CD4-positive, CD25-positive, alpha-beta regulatory T cell (primary cell): ENCODE results near the gene CD83. TPM values are rescaled to one million over a fixed set of nuclear protein-coding genes. Genes with fewer than 3 reads are reported as not detected.

Experiments
- ATAC-seq, 2 donors: fragments of 150-1000 bp; cut with Tn5 transposase; one replicate each; pipeline ENCODE4 v1.10.0; 2021; ENCODE audit warnings: low read depth in 2 of 2, moderate number of reproducible peaks in 2 of 2, moderate library complexity in 1 of 2
- DNase-seq, 3 donors: peaks; one replicate each; pipeline versions ENCODE4 v3.0.0 to v3.0.0-alpha.2; 2012 to 2022; ENCODE audit warnings: mixed read lengths in 1 of 3
- H3K27ac ChIP-seq: one replicate; pipeline ENCODE4 v1.7.0; 2013; ENCODE audit warnings: mild to moderate bottlenecking, low read length; ENCODE audit not compliant: insufficient read depth, poor library complexity, severe bottlenecking
- H3K27me3 ChIP-seq: one replicate; pipeline ENCODE4 v1.7.0; 2013; ENCODE audit warnings: low read length; ENCODE audit not compliant: control insufficient read depth, insufficient read depth
- H3K36me3 ChIP-seq: one replicate; pipeline ENCODE4 v1.7.0; 2013; ENCODE audit warnings: mild to moderate bottlenecking, low read length, moderate library complexity; ENCODE audit not compliant: control insufficient read depth, insufficient read depth
- H3K4me1 ChIP-seq: 2 replicates; pipeline ENCODE4 v1.7.0; 2013; ENCODE audit warnings: mild to moderate bottlenecking, low read length; ENCODE audit not compliant: insufficient read depth, control insufficient read depth, poor library complexity, severe bottlenecking
- H3K4me3 ChIP-seq: one replicate; pipeline ENCODE4 v1.7.0; 2013; ENCODE audit warnings: low read depth, mild to moderate bottlenecking, low read length, moderate library complexity
- H3K9me3 ChIP-seq, 2 experiments: 1 replicate in 1 of 2; 2 replicates in 1 of 2; pipeline ENCODE4 v1.7.0; 2013; ENCODE audit warnings: low read length in 2 of 2, mild to moderate bottlenecking in 1 of 2, moderate library complexity in 1 of 2; ENCODE audit not compliant: control insufficient read depth in 2 of 2
- H3K27ac Mint-ChIP-seq, 3 donors: one replicate each; pipeline ENCODE4 v1.8.0; 2020 to 2022; ENCODE audit warnings: mild to moderate bottlenecking in 3 of 3, mixed read lengths in 3 of 3, moderate library complexity in 2 of 3
- H3K27me3 Mint-ChIP-seq: one replicate; pipeline ENCODE4 v1.8.0; 2022; ENCODE audit warnings: mild to moderate bottlenecking, mixed read lengths
- H3K36me3 Mint-ChIP-seq: one replicate; pipeline ENCODE4 v1.8.0; 2020; ENCODE audit warnings: mixed read lengths
- H3K4me1 Mint-ChIP-seq, 4 donors: one replicate each; pipeline ENCODE4 v1.8.0; 2020 to 2022; ENCODE audit warnings: mixed read lengths in 4 of 4, mild to moderate bottlenecking in 1 of 4
- H3K4me3 Mint-ChIP-seq, 4 donors: one replicate each; pipeline ENCODE4 v1.8.0; 2020 to 2022; ENCODE audit warnings: mild to moderate bottlenecking in 4 of 4, mixed read lengths in 4 of 4, moderate library complexity in 3 of 4
- H3K9me3 Mint-ChIP-seq, 7 donors: one replicate each; pipeline ENCODE4 v1.8.0; 2020 to 2022; ENCODE audit warnings: mixed read lengths in 7 of 7, mild to moderate bottlenecking in 3 of 7, moderate library complexity in 2 of 7
- polyA plus RNA-seq, 4 donors: library from polyadenylated mRNA; unstranded; fragments of 300-500 nt; fragmentation: Illumina TruSeq; gene quantifications; one replicate each; pipeline ENCODE4 v1.2.3, GENCODE V29; 2021
- total RNA-seq: library from RNA; stranded (reverse); gene quantifications from one replicate; pipeline ENCODE4 v1.2.3, GENCODE V29; 2022

CD83 gene
- total and polyA plus RNA-seq, 5 donors from 2014 or later = 2.4 to 76.8 (median 4.7) TPM

- peaks cover 2% of the 10 kb centered on the region for H3K36me3 Mint-ChIP-seq
- H3K9me3 Mint-ChIP-seq = no peaks in the 10 kb centered on the region
- H3K4me3 Mint-ChIP-seq = peak overlapping the region; percentile 93 to 98 (median 96)
- Histone ChIP-seq H3K27me3 (no peaks in the 10 kb centered on the region), H3K9me3 (no peaks in the 10 kb centered on the region), H3K4me1 (peaks cover 41% of the 10 kb centered on the region), H3K36me3 (no peaks in the 10 kb centered on the region), H3K4me3 (peak overlapping the region; percentile 91), H3K27ac (peak overlapping the region; percentile 83)
- H3K27ac Mint-ChIP-seq = peak overlapping the region; percentile 95 to 98 (median 97)
- ATAC-seq (no peak), DNase-seq (peak in 1 of 3 donors; percentile 40)
- H3K27me3 Mint-ChIP-seq = peaks cover 6% of the 10 kb centered on the region
- peaks cover 16 to 64% (median 50%) of the 10 kb centered on the region in 4 donors for H3K4me1 Mint-ChIP-seq
Observed at GRCh38 chr6:14118446-14118845, 874 bp downstream of the CD83 start.

- peaks cover 41% of the 10 kb centered on the region for H3K4me1 ChIP-seq
- ATAC-seq = no peak
- Mint-ChIP-seq H3K4me1 (peaks cover 23 to 71% (median 56%) of the 10 kb centered on the region in 4 donors), H3K36me3 (peaks cover 5% of the 10 kb centered on the region), H3K9me3 (no peaks in the 10 kb centered on the region), H3K27me3 (peaks cover 6% of the 10 kb centered on the region), H3K27ac (peak overlapping the region in 2 of 3 donors; percentile 16 to 67), H3K4me3 (peak overlapping the region; percentile 33 to 95 (median 70))
- H3K27ac ChIP-seq = peak overlapping the region; percentile 83
- peak overlapping the region; percentile 91 for H3K4me3 ChIP-seq
- H3K36me3 ChIP-seq = no peaks in the 10 kb centered on the region
- DNase-seq = no peak
- H3K9me3 ChIP-seq = no peaks in the 10 kb centered on the region
- H3K27me3 ChIP-seq = no peaks in the 10 kb centered on the region
Observed at GRCh38 chr6:14119784-14120183, 2.2 kb downstream of the CD83 start.

- H3K27ac Mint-ChIP-seq = peak overlapping the region; percentile 16 to 67 (median 38)
- H3K27me3 Mint-ChIP-seq = peaks cover 6% of the 10 kb centered on the region
- Histone ChIP-seq H3K36me3 (no peaks in the 10 kb centered on the region), H3K9me3 (no peaks in the 10 kb centered on the region), H3K27ac (no peak overlapping the region), H3K4me1 (peaks cover 41% of the 10 kb centered on the region), H3K27me3 (no peaks in the 10 kb centered on the region), H3K4me3 (peak overlapping the region; percentile 91)
- H3K9me3 Mint-ChIP-seq = no peaks in the 10 kb centered on the region
- no peak for DNase-seq
- peak overlapping the region; percentile 29 to 95 (median 47) for H3K4me3 Mint-ChIP-seq
- peaks cover 9% of the 10 kb centered on the region for H3K36me3 Mint-ChIP-seq
- peaks cover 28 to 78% (median 62%) of the 10 kb centered on the region in 4 donors for H3K4me1 Mint-ChIP-seq
- ATAC-seq = no peak
Observed at GRCh38 chr6:14120546-14120945, 3.0 kb downstream of the CD83 start.

DNA sequence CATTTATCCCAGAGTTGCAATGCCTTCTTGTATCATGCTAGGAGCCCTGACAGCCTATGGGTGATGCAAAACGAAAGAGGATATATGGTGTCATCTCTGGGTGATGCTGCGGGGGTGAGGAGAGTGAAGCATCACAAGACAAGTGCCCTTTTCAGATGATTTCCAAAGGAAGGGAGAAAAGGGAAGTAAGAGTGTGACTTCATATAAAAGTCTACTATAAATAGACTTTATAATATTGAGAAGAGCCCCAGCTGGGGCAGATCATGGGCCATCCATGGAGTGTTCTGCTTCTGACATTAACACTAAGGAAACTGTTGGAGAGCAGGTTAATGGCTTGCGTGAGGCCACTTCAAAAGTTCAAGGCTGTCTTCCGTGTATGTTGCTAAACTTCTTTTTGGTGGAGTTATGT is 4.4 kb downstream of the CD83 start:
- Histone ChIP-seq H3K4me3 (peak overlapping the region; percentile 74), H3K27me3 (no peaks in the 10 kb centered on the region), H3K27ac (peak overlapping the region; percentile 24), H3K36me3 (no peaks in the 10 kb centered on the region), H3K9me3 (no peaks in the 10 kb centered on the region), H3K4me1 (peaks cover 41% of the 10 kb centered on the region)
- ATAC-seq (peak in 1 of 2 donors; percentile 18), DNase-seq (peak in 1 of 3 donors; percentile 54)
- Mint-ChIP-seq H3K9me3 (no peaks in the 10 kb centered on the region), H3K27ac (peak overlapping the region; percentile 73 to 95 (median 78)), H3K36me3 (peaks cover 9% of the 10 kb centered on the region), H3K4me3 (peak overlapping the region; percentile 27 to 79 (median 60)), H3K27me3 (peaks cover 6% of the 10 kb centered on the region), H3K4me1 (peaks cover 32 to 75% (median 68%) of the 10 kb centered on the region in 4 donors)

DNA sequence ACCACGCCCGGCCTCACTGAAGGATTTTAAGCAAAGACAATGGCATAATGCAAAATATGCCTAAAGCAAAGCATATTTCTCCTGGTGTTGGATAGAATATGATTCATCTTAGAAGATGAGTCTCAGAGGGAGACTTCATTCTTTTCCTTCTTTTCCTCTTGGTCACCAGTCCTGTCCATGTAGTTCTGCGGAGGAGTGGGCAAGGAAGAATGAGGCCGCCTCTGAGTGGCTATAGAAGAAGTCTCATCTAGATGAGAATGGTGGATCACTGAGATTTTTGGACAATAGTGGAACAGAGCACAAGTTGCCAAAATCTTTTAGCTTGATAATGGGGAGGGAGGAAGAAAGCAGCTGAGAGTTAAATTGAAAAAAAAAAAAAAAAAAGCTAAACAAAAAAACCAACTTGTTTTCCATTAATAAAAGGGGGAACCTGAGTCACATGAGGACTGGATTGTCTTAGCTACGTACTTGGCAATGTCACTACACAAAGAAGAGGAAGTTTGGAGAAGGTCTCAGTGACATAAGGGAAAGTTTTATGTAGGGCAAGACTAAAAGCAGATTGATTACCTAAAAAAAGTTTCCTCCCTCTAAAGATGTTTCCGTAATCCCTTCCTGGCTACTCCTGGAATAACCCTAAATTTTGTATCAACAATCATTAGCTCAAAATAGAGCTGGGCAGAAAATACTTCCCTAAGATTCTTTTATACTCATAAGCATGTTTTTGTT is 6.0 kb downstream of the CD83 start:
- Histone ChIP-seq H3K27ac (no peak overlapping the region), H3K4me3 (no peak overlapping the region), H3K27me3 (no peaks in the 10 kb centered on the region), H3K4me1 (peaks cover 30% of the 10 kb centered on the region), H3K9me3 (no peaks in the 10 kb centered on the region), H3K36me3 (no peaks in the 10 kb centered on the region)
- ATAC-seq (no peak), DNase-seq (no peak)
- no peaks in the 10 kb centered on the region for H3K27me3 Mint-ChIP-seq
- H3K36me3 Mint-ChIP-seq = peaks cover 9% of the 10 kb centered on the region
- H3K9me3 Mint-ChIP-seq = no peaks in the 10 kb centered on the region
- H3K27ac Mint-ChIP-seq = no peak overlapping the region
- H3K4me1 Mint-ChIP-seq = peaks cover 41 to 80% (median 69%) of the 10 kb centered on the region in 4 donors
- no peak overlapping the region for H3K4me3 Mint-ChIP-seq

GRCh38 chr6:14125346-14125745 is 7.8 kb downstream of the CD83 start:
- no peaks in the 10 kb centered on the region for H3K36me3 ChIP-seq
- H3K27ac Mint-ChIP-seq = peak overlapping the region in 2 of 3 donors; percentile 40 to 77
- H3K4me1 ChIP-seq = peaks cover 12% of the 10 kb centered on the region
- H3K36me3 Mint-ChIP-seq = peaks cover 13% of the 10 kb centered on the region
- H3K4me1 Mint-ChIP-seq = peaks cover 40 to 71% (median 68%) of the 10 kb centered on the region in 4 donors
- H3K9me3 Mint-ChIP-seq = no peaks in the 10 kb centered on the region
- peak overlapping the region in 1 of 4 donors; percentile 17 for H3K4me3 Mint-ChIP-seq
- no peaks in the 10 kb centered on the region for H3K27me3 Mint-ChIP-seq
- no peaks in the 10 kb centered on the region for H3K9me3 ChIP-seq
- H3K27ac ChIP-seq = no peak overlapping the region
- ATAC-seq = no peak
- H3K4me3 ChIP-seq = no peak overlapping the region
- no peak for DNase-seq
- no peaks in the 10 kb centered on the region for H3K27me3 ChIP-seq

GRCh38 chr6:14126191-14126590 is 8.6 kb downstream of the CD83 start:
- Mint-ChIP-seq H3K27ac (peak overlapping the region in 1 of 3 donors; percentile 40), H3K36me3 (peaks cover 18% of the 10 kb centered on the region), H3K4me3 (no peak overlapping the region), H3K27me3 (no peaks in the 10 kb centered on the region), H3K9me3 (no peaks in the 10 kb centered on the region), H3K4me1 (peaks cover 44 to 68% (median 66%) of the 10 kb centered on the region in 4 donors)
- H3K9me3 ChIP-seq = no peaks in the 10 kb centered on the region
- no peak overlapping the region for H3K4me3 ChIP-seq
- no peak for ATAC-seq
- H3K4me1 ChIP-seq = peaks cover 9% of the 10 kb centered on the region
- H3K27ac ChIP-seq = no peak overlapping the region
- no peak for DNase-seq
- H3K36me3 ChIP-seq = no peaks in the 10 kb centered on the region
- no peaks in the 10 kb centered on the region for H3K27me3 ChIP-seq

GRCh38 chr6:14127611-14128010 is 10.0 kb downstream of the CD83 start:
- ATAC-seq (no peak), DNase-seq (no peak)
- no peak overlapping the region for H3K4me3 ChIP-seq
- Mint-ChIP-seq H3K36me3 (peaks cover 21% of the 10 kb centered on the region), H3K27me3 (no peaks in the 10 kb centered on the region), H3K4me3 (no peak overlapping the region), H3K27ac (no peak overlapping the region), H3K9me3 (no peaks in the 10 kb centered on the region), H3K4me1 (peaks cover 36 to 58% (median 56%) of the 10 kb centered on the region in 4 donors)
- H3K27me3 ChIP-seq = no peaks in the 10 kb centered on the region
- no peak overlapping the region for H3K27ac ChIP-seq
- no peaks in the 10 kb centered on the region for H3K4me1 ChIP-seq
- H3K36me3 ChIP-seq = peaks cover 8% of the 10 kb centered on the region
- H3K9me3 ChIP-seq = no peaks in the 10 kb centered on the region
